GM19239 (cell line): ENCODE results near the gene EPB41L4B.
"Not testable (repeated sequence)": the region's sequence is repeated elsewhere in the genome, so short reads cannot be mapped to it uniquely, and the experiment has no call there.

Experiments
- DNase-seq: peaks from one replicate; pipeline ENCODE4 v3.0.0; 2011; ENCODE audit warnings: low spot score; ENCODE audit not compliant: insufficient read length
- FAIRE-seq: peaks from 2 replicates; lab custom pipeline; 2011; peaks lifted over from hg19 to GRCh38; lab: Jason Lieb, UNC

Gene EPB41L4B

DNA sequence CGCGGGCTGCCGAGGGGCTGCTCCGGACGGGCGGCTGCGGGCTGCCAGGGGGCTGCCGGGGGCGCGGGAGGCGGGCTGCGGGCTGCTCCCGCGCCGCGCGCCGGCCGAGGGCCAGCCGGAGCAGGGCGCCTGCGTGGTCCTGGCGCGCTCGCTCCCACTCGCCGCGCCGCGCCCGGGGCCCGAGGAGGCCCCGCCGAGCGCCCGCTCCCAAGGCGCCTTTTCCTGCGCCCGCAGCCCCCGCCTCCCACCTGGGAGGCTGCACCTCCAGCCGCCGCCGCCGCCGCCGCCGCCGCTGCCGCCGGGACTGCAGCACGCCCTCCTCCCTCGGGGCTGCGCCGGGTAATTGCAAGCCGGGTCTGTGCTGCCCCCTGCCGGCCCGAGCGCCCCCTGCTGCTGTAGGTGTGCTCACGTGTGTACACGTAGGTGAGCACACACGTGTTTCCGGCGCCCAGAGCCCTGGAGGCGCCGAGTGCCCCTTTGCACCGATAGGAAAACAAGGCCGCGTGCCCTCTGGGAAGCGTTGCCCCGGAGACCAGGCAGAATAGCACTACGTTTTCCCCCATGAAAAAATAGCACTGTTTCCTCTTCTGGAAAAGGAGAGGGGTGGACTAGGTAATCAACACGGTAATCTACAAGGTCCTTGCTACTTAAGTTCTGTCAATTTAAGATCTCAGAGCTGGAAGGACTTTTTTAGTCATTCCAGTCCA lies at the start of gene EPB41L4B:
TSS of gene EPB41L4B (minus strand) at position 318 of the 707 bp plus-strand sequence. CDS start 613 bp downstream, outside the sequence.
- peak; percentile 95 for DNase-seq
- peak; percentile 87 for FAIRE-seq

- FAIRE-seq, result no peak
- no peak for DNase-seq
Observed at GRCh38 chr9:109369285-109369684, 48.4 kb upstream of the EPB41L4B start.

- DNase-seq (no peak), FAIRE-seq (no peak)
Observed at GRCh38 chr9:109360771-109361170, 39.9 kb upstream of the EPB41L4B start.

- not testable (repeated sequence) for DNase-seq, FAIRE-seq
Observed at GRCh38 chr9:109358968-109359603, 38.2 kb upstream of the EPB41L4B start.

- no peak for FAIRE-seq
- DNase-seq, result no peak
Observed at GRCh38 chr9:109355564-109356297, 34.9 kb upstream of the EPB41L4B start.

- FAIRE-seq (no peak), DNase-seq (no peak)
Observed at GRCh38 chr9:109354190-109354589, 33.3 kb upstream of the EPB41L4B start.

DNA sequence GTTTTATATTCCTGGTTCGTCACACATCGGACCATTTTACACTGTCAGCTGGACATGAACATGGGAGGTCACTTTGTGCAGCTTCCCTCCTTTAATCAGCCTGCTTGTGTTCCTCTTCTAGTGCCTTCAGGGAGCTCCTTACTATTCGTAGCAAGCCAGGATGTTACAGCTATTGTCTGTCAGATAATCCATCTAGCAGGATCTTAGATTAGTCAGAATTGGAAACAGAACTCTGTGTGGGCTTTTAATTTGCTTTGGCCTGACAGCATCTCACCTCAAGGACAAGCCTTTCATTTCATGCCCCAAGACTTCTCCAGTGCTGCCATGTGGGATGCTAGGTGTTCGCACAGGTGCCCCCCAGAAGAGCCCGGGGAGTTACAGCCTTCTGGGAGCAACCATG lies 30.2 kb upstream of the EPB41L4B start:
- no peak for DNase-seq
- no peak for FAIRE-seq

DNA sequence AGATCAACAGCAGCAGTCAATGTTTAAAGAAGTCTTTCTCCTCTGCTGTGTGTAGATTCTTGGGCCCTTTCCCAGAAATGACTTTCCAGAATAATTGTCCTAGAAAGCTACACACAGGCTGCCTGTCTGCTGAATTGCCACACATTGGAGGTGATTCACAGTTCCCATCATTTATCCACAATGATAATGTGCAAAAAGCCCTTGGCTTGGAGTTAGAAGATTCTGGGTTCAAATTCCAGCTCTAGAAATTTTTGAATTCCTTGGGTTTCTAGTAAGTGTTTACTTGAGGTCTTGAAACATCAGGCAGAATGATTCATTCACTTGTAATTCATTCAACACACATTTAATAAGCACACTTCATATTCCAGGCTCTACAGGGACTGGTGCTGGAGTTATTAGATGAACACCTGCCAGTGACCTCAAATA lies 28.6 kb upstream of the EPB41L4B start:
- no peak for FAIRE-seq

DNA sequence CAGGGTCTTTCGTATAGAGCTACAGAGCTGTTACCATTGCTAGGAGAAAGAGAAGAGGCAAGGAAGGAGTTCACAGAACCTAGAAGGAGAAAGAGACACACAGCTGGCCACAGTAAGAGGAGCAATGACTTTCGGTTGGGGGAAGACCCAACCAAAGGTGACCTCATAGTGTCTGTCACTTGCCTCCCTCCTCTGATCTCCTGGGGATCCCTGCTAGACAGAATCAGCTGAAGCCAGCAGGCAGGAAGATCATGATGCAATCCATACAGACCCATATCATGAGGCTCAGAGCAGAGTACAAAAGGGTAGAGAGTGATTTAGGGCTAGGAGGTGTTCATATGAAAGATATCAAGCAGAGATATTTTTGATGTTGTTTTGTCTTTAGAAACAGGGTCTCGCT lies 26.0 kb upstream of the EPB41L4B start:
- FAIRE-seq (no peak), DNase-seq (no peak)

More for the DNA sequence above, 28.6 kb upstream of the EPB41L4B start:
- no peak for DNase-seq

DNA sequence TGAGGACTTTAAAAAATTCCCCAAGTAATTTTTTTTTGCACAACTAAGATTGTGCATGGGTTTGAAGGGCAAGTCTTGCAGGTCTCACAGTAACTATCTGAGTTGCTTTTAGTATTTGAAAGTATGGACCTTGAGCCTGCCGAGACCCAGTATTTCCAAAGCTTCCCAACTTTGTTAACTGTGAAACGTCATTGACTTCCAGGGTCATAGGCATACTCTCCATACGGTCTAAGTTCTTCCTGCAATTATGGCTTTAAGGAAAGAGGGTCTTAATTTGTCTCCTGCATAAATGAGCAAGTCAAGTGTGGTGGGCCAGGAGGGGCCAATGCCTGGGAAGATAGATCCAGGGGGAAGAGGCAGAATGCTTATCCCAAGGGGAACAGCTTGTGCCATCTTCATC lies 24.0 kb upstream of the EPB41L4B start:
- DNase-seq (no peak), FAIRE-seq (no peak)

- no peak for DNase-seq
- FAIRE-seq, result no peak
Observed at GRCh38 chr9:109342878-109343277, 22.0 kb upstream of the EPB41L4B start.

GRCh38 chr9:109341561-109341960 lies 20.7 kb upstream of the EPB41L4B start:
- FAIRE-seq (no peak), DNase-seq (no peak)

- not testable (repeated sequence) for DNase-seq, FAIRE-seq
Observed at GRCh38 chr9:109340979-109341378, 20.1 kb upstream of the EPB41L4B start.

DNA sequence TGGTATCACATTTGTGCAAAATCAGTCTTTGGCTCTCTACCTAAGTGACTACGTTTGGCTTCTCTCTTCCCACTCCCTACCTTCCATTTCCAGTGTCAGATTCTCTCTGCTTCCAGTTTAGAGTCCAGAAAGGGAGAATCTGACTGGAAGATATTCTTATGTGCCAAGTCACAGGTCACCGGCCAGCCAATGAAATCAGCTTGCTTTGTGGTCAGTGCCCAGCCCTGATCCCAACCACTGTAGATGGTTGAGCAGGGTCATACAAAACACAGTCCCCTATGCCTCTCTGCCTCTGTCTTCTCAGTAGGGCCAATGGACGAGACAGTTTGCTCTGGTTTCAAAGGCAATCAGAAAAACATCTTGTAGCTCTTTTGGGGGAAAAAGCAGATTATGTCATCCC lies 15.6 kb upstream of the EPB41L4B start:
- DNase-seq (no peak), FAIRE-seq (no peak)

GRCh38 chr9:109335929-109336328 lies 15.1 kb upstream of the EPB41L4B start:
- no peak for DNase-seq
- no peak for FAIRE-seq

DNA sequence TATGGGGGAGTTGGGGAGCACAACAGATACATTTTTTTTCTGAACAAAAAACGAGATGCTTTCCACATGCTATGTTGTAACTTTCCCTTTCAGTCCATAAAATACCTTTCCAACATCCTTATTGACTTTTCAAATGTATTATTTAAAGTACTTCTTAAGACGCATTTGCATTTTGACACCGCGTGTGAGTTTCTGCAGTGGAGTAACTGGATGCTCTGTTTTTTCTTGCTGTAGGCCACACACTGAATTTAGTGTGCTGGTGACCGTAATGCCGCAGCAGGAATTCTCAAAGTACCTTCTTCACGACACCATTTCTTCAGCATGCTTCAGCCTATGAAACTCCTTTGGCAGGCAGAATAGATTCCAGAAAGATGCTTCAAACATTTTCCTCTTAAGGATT lies 14.3 kb upstream of the EPB41L4B start:
- FAIRE-seq, result no peak
- no peak for DNase-seq

GRCh38 chr9:109331353-109331752 lies 10.5 kb upstream of the EPB41L4B start:
- FAIRE-seq, result no peak
- DNase-seq, result no peak

- DNase-seq, result no peak
- FAIRE-seq, result no peak
Observed at GRCh38 chr9:109329638-109330258, 8.9 kb upstream of the EPB41L4B start.

GRCh38 chr9:109328978-109329637 lies 8.2 kb upstream of the EPB41L4B start:
- DNase-seq (no peak), FAIRE-seq (no peak)

DNA sequence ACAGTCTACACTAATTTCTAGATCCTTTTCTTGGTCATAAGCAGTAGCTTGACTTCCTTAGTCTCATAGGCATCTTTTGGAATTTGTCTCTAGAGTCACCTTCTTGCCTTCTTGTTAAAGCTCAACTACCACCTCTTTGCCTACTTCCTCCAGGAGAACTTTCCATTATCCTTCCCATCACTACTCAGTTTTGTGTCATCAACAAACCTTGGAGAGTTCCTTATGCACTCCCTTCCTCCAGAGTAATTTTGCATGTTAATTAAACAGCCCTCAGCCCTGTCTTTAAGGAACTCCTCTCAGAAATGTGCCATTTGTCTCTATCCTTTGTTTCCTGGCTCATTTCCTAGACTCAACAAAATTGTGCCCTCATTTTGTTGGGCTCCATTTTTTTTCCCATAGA lies 4.2 kb upstream of the EPB41L4B start:
- FAIRE-seq, result no peak
- no peak for DNase-seq
